Stimulated activated naive CD8-positive, alpha-beta T cell treated with anti-CD3 and anti-CD28 coated beads, Interleukin-15, Interleukin-2, amounts not matched to agents 100 U/mL and 50 U/mL, for 24 hours (primary cell): Measurements from ENCODE around the gene ZNF384.

Experiments
- ATAC-seq: fragments of 150-1000 bp; cut with Tn5 transposase; one replicate; pipeline ENCODE4 v1.10.0; 2021
- DNase-seq: peaks from one replicate; pipeline ENCODE4 v3.0.0; 2021

ZNF384 gene

GRCh38 chr12:6620137-6620884 is 68.9 kb downstream of the ZNF384 start:
- DNase-seq: peak; percentile 70
- ATAC-seq: peak; percentile 69

- DNase-seq (no peak), ATAC-seq (no peak)
These were observed 70.5 kb downstream of the ZNF384 start for GRCh38 chr12:6618483-6619225.
